ENCODE data around the gene ERICH4. TPM values are rescaled to one million over a fixed set of nuclear protein-coding genes. Genes with fewer than 3 reads are reported as not detected.

Gene ERICH4, protein sequence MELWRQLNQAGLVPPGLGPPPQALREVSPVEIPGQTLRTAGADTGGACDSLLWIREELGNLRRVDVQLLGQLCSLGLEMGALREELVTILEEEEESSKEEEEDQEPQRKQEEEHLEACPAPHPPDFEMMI
- not detected for total RNA-seq

GRCh38 chr19:41442473-41443355 is at the start of gene ERICH4:
Gene ERICH4 (plus strand): TSS chr19:41443156. CDS start chr19:41443170, 14 bp downstream.

GRCh38 chr19:41397086-41398049 is 45.6 kb upstream of the ERICH4 start, which contains the start of the genes BCKDHA and EXOSC5:
Gene BCKDHA (plus strand): TSS chr19:41397818. CDS start chr19:41397828, 10 bp downstream.
Gene EXOSC5 (minus strand): TSS chr19:41397359. CDS start chr19:41397328, 31 bp downstream.

DNA sequence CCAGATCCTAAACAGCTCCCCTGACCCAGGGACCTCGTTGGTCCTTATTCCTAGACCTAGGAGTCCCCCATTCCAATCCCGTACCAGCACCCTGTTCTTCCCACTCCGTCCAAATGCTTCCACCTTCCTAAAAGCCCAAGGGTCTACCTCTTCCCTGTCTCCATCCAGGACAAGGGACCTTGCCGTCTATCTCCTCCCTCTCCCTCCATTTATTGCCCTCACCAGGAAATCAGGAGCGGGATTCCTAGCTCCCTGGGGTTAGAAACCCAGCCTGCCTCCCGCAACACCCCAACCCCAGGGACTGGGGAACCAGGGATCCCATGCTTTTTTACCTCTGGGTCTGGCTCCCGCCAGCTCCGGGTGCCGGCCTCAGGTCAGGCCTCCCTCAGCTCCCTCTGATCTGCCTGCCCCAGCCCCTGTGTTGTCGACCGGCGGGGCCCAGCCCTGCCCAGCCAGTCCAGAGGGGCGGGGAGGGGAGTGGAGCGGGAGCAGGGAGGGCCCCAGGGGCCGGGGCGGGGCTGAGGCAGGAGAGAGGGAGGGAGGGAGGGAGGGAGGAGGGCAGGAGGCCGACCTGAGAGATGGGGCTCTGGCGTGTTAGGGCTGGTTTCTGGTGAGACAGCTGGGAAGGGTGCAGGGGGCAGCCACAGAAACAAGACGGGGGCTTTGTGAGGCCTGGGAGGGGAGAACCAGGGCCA is 15.9 kb upstream of the ERICH4 start, which contains the start of gene B3GNT8:
TSS of gene B3GNT8 (minus strand) at position 423 of the 695 bp plus-strand sequence. CDS start 596 bp downstream, outside the sequence.

GRCh38 chr19:41439441-41440222 is 3.3 kb upstream of the ERICH4 start, which contains the start of gene DMAC2:
Gene DMAC2 (minus strand): TSS chr19:41439912. CDS start chr19:41439899, 13 bp downstream.

Other genes with a start within 250 kb of the ERICH4 start
- gene CYP2S1, start 249.9 kb upstream of the ERICH4 start, total RNA-seq, result 1.5 TPM
- gene AXL, start 223.9 kb upstream of the ERICH4 start, total RNA-seq, result 46.5 TPM
- 172 TPM for gene HNRNPUL1, start 178.8 kb upstream of the ERICH4 start, total RNA-seq
- 17.5 TPM for gene CCDC97, start 133.0 kb upstream of the ERICH4 start, total RNA-seq
- gene TGFB1, start 89.2 kb upstream of the ERICH4 start, total RNA-seq, result 15.0 TPM
- gene B9D2, start 79.0 kb upstream of the ERICH4 start, total RNA-seq, result 8.9 TPM
- 43.9 TPM for gene TMEM91, start 66.6 kb upstream of the ERICH4 start, total RNA-seq
- gene EXOSC5, start 45.8 kb upstream of the ERICH4 start, total RNA-seq, result 7.3 TPM
- 60.0 TPM for gene BCKDHA, start 45.3 kb upstream of the ERICH4 start, total RNA-seq
- gene B3GNT8, start 15.8 kb upstream of the ERICH4 start, total RNA-seq, result 1.9 TPM
- gene DMAC2, start 3.2 kb upstream of the ERICH4 start, total RNA-seq, result 26.0 TPM
- gene CEACAM21, start 133.0 kb downstream of the ERICH4 start, total RNA-seq, result 2.1 TPM
- gene CEACAM4, start 183.9 kb downstream of the ERICH4 start, total RNA-seq, result 0.44 TPM
- gene CEACAM7, start 245.1 kb downstream of the ERICH4 start, total RNA-seq, result 3.4 TPM

Measured in camera-type eye (tissue), 1 donor.